Prostate gland (tissue), 2 donors: ENCODE results near the gene OPRPN.

Source experiments
- POLR2A ChIP-seq: fragments of 450-650 bp; IDR thresholded peaks from one replicate; pipeline ENCODE4 v1.6.1; 2016; ENCODE audit warnings: antibody characterized with exemption, mild to moderate bottlenecking
- TF ChIP-seq, protein P1 (sequence below), 4 experiments: fragments of 200-600 bp in 2 of 4; fragments of 450-650 bp in 2 of 4; sonication (generic) in 2 of 4; IDR thresholded peaks; 1 replicate in 3 of 4; 2 replicates in 1 of 4; pipeline ENCODE4 v1.5.1; 2016 to 2019; ENCODE audit warnings: antibody characterized with exemption in 4 of 4, mild to moderate bottlenecking in 2 of 4, moderate library complexity in 2 of 4

DNA sequence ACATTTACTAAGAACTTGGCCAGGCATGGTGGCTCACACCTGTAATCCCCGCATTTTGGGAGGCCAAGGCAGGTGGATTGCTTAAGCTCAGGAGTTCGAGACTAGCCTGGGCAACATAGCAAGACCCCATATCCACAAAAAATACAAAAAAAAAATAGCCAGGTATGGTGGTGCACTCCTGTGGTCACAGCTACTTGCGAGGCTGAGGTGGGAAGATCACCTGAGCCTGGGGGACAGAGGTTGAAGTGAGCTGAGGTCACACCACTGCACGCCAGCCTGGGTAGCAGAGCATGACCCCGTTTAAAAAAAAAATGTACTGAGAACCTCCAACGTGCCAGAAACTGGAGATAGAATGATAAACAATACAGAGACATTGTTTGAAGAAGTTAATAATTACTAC is 8.0 kb downstream of the OPRPN start:
- TF ChIP-seq, protein P1, sequence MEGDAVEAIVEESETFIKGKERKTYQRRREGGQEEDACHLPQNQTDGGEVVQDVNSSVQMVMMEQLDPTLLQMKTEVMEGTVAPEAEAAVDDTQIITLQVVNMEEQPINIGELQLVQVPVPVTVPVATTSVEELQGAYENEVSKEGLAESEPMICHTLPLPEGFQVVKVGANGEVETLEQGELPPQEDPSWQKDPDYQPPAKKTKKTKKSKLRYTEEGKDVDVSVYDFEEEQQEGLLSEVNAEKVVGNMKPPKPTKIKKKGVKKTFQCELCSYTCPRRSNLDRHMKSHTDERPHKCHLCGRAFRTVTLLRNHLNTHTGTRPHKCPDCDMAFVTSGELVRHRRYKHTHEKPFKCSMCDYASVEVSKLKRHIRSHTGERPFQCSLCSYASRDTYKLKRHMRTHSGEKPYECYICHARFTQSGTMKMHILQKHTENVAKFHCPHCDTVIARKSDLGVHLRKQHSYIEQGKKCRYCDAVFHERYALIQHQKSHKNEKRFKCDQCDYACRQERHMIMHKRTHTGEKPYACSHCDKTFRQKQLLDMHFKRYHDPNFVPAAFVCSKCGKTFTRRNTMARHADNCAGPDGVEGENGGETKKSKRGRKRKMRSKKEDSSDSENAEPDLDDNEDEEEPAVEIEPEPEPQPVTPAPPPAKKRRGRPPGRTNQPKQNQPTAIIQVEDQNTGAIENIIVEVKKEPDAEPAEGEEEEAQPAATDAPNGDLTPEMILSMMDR (IDR thresholded peaks at IDR 0.05) = no peak
- TF ChIP-seq POLR2A = no peak
